Neural crest cell (in vitro differentiated cells): ENCODE data around the gene IGFN1. TPM values are rescaled to one million over a fixed set of nuclear protein-coding genes. Genes with fewer than 3 reads are reported as not detected.

ENCODE experiments used
- DNase-seq: peaks from one replicate; pipeline ENCODE4 v3.0.0; 2021; ENCODE audit warnings: low read depth, mixed read lengths, low spot score
- H3K27ac Mint-ChIP-seq: one replicate; pipeline ENCODE4 v1.8.0; 2021; ENCODE audit warnings: mild to moderate bottlenecking, mixed read lengths; ENCODE audit not compliant: unreplicated experiment
- H3K27me3 Mint-ChIP-seq: 2 replicates; pipeline ENCODE4 v1.8.0; 2021; ENCODE audit warnings: low read depth, mild to moderate bottlenecking, mixed read lengths
- H3K36me3 Mint-ChIP-seq: 2 replicates; pipeline ENCODE4 v1.8.0; 2021; ENCODE audit warnings: low read depth, mild to moderate bottlenecking, mixed read lengths
- H3K4me1 Mint-ChIP-seq: 2 replicates; pipeline ENCODE4 v1.8.0; 2021; ENCODE audit warnings: mixed read lengths
- H3K4me3 Mint-ChIP-seq: one replicate; pipeline ENCODE4 v1.8.0; 2021; ENCODE audit warnings: mild to moderate bottlenecking, mixed read lengths
- H3K9me3 Mint-ChIP-seq: 2 replicates; pipeline ENCODE4 v1.8.0; 2021; ENCODE audit warnings: mixed read lengths
- CTCF ChIP-seq: fragments of 200-600 bp; sonication (generic); conservative IDR thresholded peaks from 2 replicates; pipeline ENCODE4 v1.5.0; 2021; ENCODE audit warnings: antibody characterized with exemption, mild to moderate bottlenecking
- total RNA-seq: library from RNA; stranded (reverse); gene quantifications from 2 replicates; pipeline ENCODE4 v1.2.1, GENCODE V29; 2021

Gene IGFN1
- total RNA-seq, 1 donor from 2014 or later, result not detected

- Mint-ChIP-seq H3K27me3 (no peaks in the 10 kb centered on the region), H3K27ac (no peak overlapping the region), H3K36me3 (no peaks in the 10 kb centered on the region), H3K9me3 (no peaks in the 10 kb centered on the region), H3K4me3 (no peak overlapping the region), H3K4me1 (no peaks in the 10 kb centered on the region)
- TF ChIP-seq CTCF, result no peak
- no peak for DNase-seq
These were observed 8.0 kb downstream of the IGFN1 start for GRCh38 chr1:201198598-201198997.

GRCh38 chr1:201205036-201205435, 14.4 kb downstream of the IGFN1 start:
- peaks cover 11% of the 10 kb centered on the region for H3K27me3 Mint-ChIP-seq
- H3K4me1 Mint-ChIP-seq, result no peaks in the 10 kb centered on the region
- H3K9me3 Mint-ChIP-seq, result no peaks in the 10 kb centered on the region
- H3K4me3 Mint-ChIP-seq, result no peak overlapping the region
- no peaks in the 10 kb centered on the region for H3K36me3 Mint-ChIP-seq
- DNase-seq, result no peak
- TF ChIP-seq CTCF, result no peak
- H3K27ac Mint-ChIP-seq, result no peak overlapping the region

GRCh38 chr1:201206176-201206575, 15.6 kb downstream of the IGFN1 start:
- Mint-ChIP-seq H3K36me3 (no peaks in the 10 kb centered on the region), H3K9me3 (no peaks in the 10 kb centered on the region), H3K27me3 (peaks cover 19% of the 10 kb centered on the region), H3K27ac (no peak overlapping the region), H3K4me3 (no peak overlapping the region), H3K4me1 (no peaks in the 10 kb centered on the region)
- DNase-seq, result no peak
- no peak for TF ChIP-seq CTCF

- Mint-ChIP-seq H3K9me3 (no peaks in the 10 kb centered on the region), H3K4me3 (no peak overlapping the region), H3K27ac (peak overlapping the region; percentile 43), H3K27me3 (peaks cover 25% of the 10 kb centered on the region), H3K4me1 (no peaks in the 10 kb centered on the region), H3K36me3 (no peaks in the 10 kb centered on the region)
- DNase-seq, result no peak
- no peak for TF ChIP-seq CTCF
These were observed 16.4 kb downstream of the IGFN1 start for GRCh38 chr1:201207046-201207445.

GRCh38 chr1:201208236-201208635, 17.6 kb downstream of the IGFN1 start:
- H3K4me1 Mint-ChIP-seq, result no peaks in the 10 kb centered on the region
- H3K27me3 Mint-ChIP-seq, result peaks cover 25% of the 10 kb centered on the region
- H3K4me3 Mint-ChIP-seq, result no peak overlapping the region
- no peaks in the 10 kb centered on the region for H3K9me3 Mint-ChIP-seq
- DNase-seq, result no peak
- H3K27ac Mint-ChIP-seq, result no peak overlapping the region
- TF ChIP-seq CTCF, result no peak
- H3K36me3 Mint-ChIP-seq, result no peaks in the 10 kb centered on the region

- no peaks in the 10 kb centered on the region for H3K36me3 Mint-ChIP-seq
- H3K9me3 Mint-ChIP-seq, result no peaks in the 10 kb centered on the region
- no peaks in the 10 kb centered on the region for H3K4me1 Mint-ChIP-seq
- H3K27me3 Mint-ChIP-seq, result peaks cover 25% of the 10 kb centered on the region
- no peak overlapping the region for H3K4me3 Mint-ChIP-seq
- H3K27ac Mint-ChIP-seq, result peak overlapping the region; percentile 27
- TF ChIP-seq CTCF, result no peak
- DNase-seq, result no peak
These were observed 21.4 kb downstream of the IGFN1 start for GRCh38 chr1:201212056-201212455.
